Measurements from ENCODE around the gene PVALEF.

The PVALEF gene

GRCh38 chr17:81159611-81160265 is 5.6 kb upstream of the PVALEF start:
- H3K4me3 ChIP-seq: peak overlapping the region; percentile 7 to 32 (median 26)

GRCh38 chr17:81160306-81160705 is 5.0 kb upstream of the PVALEF start:
- Histone ChIP-seq H3K4me3 (peak overlapping the region; percentile 7 to 32 (median 26)), H3K27ac (peak overlapping the region in 15 of 21 experiments; percentile 3 to 80 (median 39))

More at GRCh38 chr17:81159611-81160265, 5.6 kb upstream of the PVALEF start:
- peak overlapping the region in 14 of 21 experiments; percentile 4 to 80 (median 46) for H3K27ac ChIP-seq

- Histone ChIP-seq H3K27ac (peak overlapping the region in 5 of 21 experiments; percentile 3 to 80 (median 54)), H3K4me3 (peak overlapping the region in 2 of 7 experiments; percentile 7 to 32)
Measured at GRCh38 chr17:81160747-81161453, 4.4 kb upstream of the PVALEF start.

- H3K27ac ChIP-seq: no peak overlapping the region
- no peak overlapping the region for H3K4me3 ChIP-seq
Measured at GRCh38 chr17:81161536-81161935, 3.8 kb upstream of the PVALEF start.

- no peak overlapping the region for H3K27ac ChIP-seq
- H3K4me3 ChIP-seq: no peak overlapping the region
Measured at GRCh38 chr17:81161972-81162371, 3.3 kb upstream of the PVALEF start.

GRCh38 chr17:81162491-81162890 is 2.8 kb upstream of the PVALEF start:
- Histone ChIP-seq H3K27ac (no peak overlapping the region), H3K4me3 (no peak overlapping the region)

- no peak overlapping the region for H3K27ac ChIP-seq
- H3K4me3 ChIP-seq: no peak overlapping the region
Measured at GRCh38 chr17:81163051-81163695, 2.1 kb upstream of the PVALEF start.

- H3K4me3 ChIP-seq: no peak overlapping the region
- H3K27ac ChIP-seq: no peak overlapping the region
Measured at GRCh38 chr17:81163703-81164370, 1.5 kb upstream of the PVALEF start.

GRCh38 chr17:81164371-81165245 is 699 bp upstream of the PVALEF start:
- Histone ChIP-seq H3K27ac (no peak overlapping the region), H3K4me3 (no peak overlapping the region)

- H3K4me3 ChIP-seq: peak within 1 kb of the TSS in 2 of 7 experiments; percentile 11 to 28
- peak within 1 kb of the TSS in 1 of 21 experiments; percentile 3 for H3K27ac ChIP-seq
Measured at GRCh38 chr17:81166033-81166492, 756 bp downstream of the PVALEF start, which contains the start of gene AATK. Gene AATK (minus strand): TSS chr17:81166221. CDS start chr17:81165992, 229 bp downstream.

- Histone ChIP-seq H3K4me3 (no peak overlapping the region), H3K27ac (no peak overlapping the region)
Measured at GRCh38 chr17:81167194-81167524, 1.9 kb downstream of the PVALEF start.

GRCh38 chr17:81167638-81168037 is 2.3 kb downstream of the PVALEF start:
- Histone ChIP-seq H3K4me3 (no peak overlapping the region), H3K27ac (no peak overlapping the region)

GRCh38 chr17:81169870-81170309 is 4.6 kb downstream of the PVALEF start:
- Histone ChIP-seq H3K27ac (no peak overlapping the region), H3K4me3 (no peak overlapping the region)

- Histone ChIP-seq H3K4me3 (no peak overlapping the region), H3K27ac (no peak overlapping the region)
Measured at GRCh38 chr17:81170727-81171494, 5.6 kb downstream of the PVALEF start.

GRCh38 chr17:81171941-81172340 is 6.6 kb downstream of the PVALEF start:
- no peak overlapping the region for H3K27ac ChIP-seq

GRCh38 chr17:81173052-81173761 is 7.9 kb downstream of the PVALEF start:
- Histone ChIP-seq H3K4me3 (no peak overlapping the region), H3K27ac (no peak overlapping the region)

More at GRCh38 chr17:81171941-81172340, 6.6 kb downstream of the PVALEF start:
- H3K4me3 ChIP-seq: no peak overlapping the region

GRCh38 chr17:81173762-81174155 is 8.5 kb downstream of the PVALEF start:
- no peak overlapping the region for H3K4me3 ChIP-seq
- H3K27ac ChIP-seq: no peak overlapping the region

GRCh38 chr17:81176666-81177065 is 11.4 kb downstream of the PVALEF start:
- no peak overlapping the region for H3K4me3 ChIP-seq
- H3K27ac ChIP-seq: no peak overlapping the region
